H9 (cell line): ENCODE results near the gene SLAMF7. TPM values are rescaled to one million over a fixed set of nuclear protein-coding genes. Genes with fewer than 3 reads are reported as not detected.

ENCODE experiments used
- DNase-seq: peaks from one replicate; pipeline ENCODE4 v3.0.0-alpha.2; 2017
- H2AFZ ChIP-seq: one replicate; pipeline ENCODE4 v1.6.1; 2013; ENCODE audit warnings: mild to moderate bottlenecking, low read length, control low read depth, moderate library complexity
- H2AK5ac ChIP-seq: 2 replicates; pipeline ENCODE4 v1.6.1; 2013; ENCODE audit warnings: low read length, control low read depth, mixed read lengths; ENCODE audit not compliant: insufficient read length
- H2BK120ac ChIP-seq: one replicate; pipeline ENCODE4 v1.6.1; 2013; ENCODE audit warnings: low read depth, mild to moderate bottlenecking, low read length, control low read depth, inconsistent platforms; ENCODE audit not compliant: poor library complexity, severe bottlenecking
- H2BK12ac ChIP-seq: 2 replicates; pipeline ENCODE4 v1.6.1; 2013; ENCODE audit warnings: low read length, control low read depth, mixed read lengths, low read depth; ENCODE audit not compliant: insufficient read length
- H2BK15ac ChIP-seq: 2 replicates; pipeline ENCODE4 v1.6.1; 2013; ENCODE audit warnings: low read depth, low read length, control low read depth
- H2BK20ac ChIP-seq: one replicate; pipeline ENCODE4 v1.6.1; 2013; ENCODE audit warnings: low read depth, mild to moderate bottlenecking, low read length, control low read depth, inconsistent platforms; ENCODE audit not compliant: poor library complexity, severe bottlenecking
- H2BK5ac ChIP-seq: 2 replicates; pipeline ENCODE4 v1.6.1; 2013; ENCODE audit warnings: low read length, control low read depth, mixed read lengths; ENCODE audit not compliant: insufficient read length
- H3K14ac ChIP-seq: 2 replicates; pipeline ENCODE4 v1.6.1; 2013; ENCODE audit warnings: low read length, control low read depth; ENCODE audit not compliant: insufficient read depth
- H3K18ac ChIP-seq: 2 replicates; pipeline ENCODE4 v1.6.1; 2013; ENCODE audit warnings: low read depth, mild to moderate bottlenecking, mixed read lengths, low read length, control low read depth; ENCODE audit not compliant: insufficient read length
- H3K23ac ChIP-seq: 2 replicates; pipeline ENCODE4 v1.6.1; 2013; ENCODE audit warnings: low read length, control low read depth, mixed read lengths, low read depth; ENCODE audit not compliant: insufficient read length
- H3K23me2 ChIP-seq: 2 replicates; pipeline ENCODE4 v1.6.1; 2013; ENCODE audit warnings: low read depth, mild to moderate bottlenecking, mixed read lengths, low read length, control low read depth; ENCODE audit not compliant: insufficient read length, poor library complexity, severe bottlenecking
- H3K27ac ChIP-seq: 2 replicates; pipeline ENCODE4 v1.5.1; 2013; ENCODE audit warnings: low read length, control low read depth, mixed read lengths, low read depth; ENCODE audit not compliant: insufficient read length
- H3K27me3 ChIP-seq: 2 replicates; pipeline ENCODE4 v1.6.1; 2013; ENCODE audit warnings: low read length, control low read depth, inconsistent platforms; ENCODE audit not compliant: insufficient read depth
- H3K4ac ChIP-seq: 2 replicates; pipeline ENCODE4 v1.6.1; 2013; ENCODE audit warnings: low read depth, mild to moderate bottlenecking, control low read depth, inconsistent platforms, low read length, moderate library complexity
- H3K4me1 ChIP-seq: 2 replicates; pipeline ENCODE4 v1.6.1; 2013; ENCODE audit warnings: low read length, control low read depth, inconsistent platforms; ENCODE audit not compliant: insufficient read depth
- H3K4me2 ChIP-seq: 2 replicates; pipeline ENCODE4 v1.6.1; 2013; ENCODE audit warnings: low read length, control low read depth, mixed read lengths; ENCODE audit not compliant: insufficient read length, insufficient read depth
- H3K56ac ChIP-seq: 2 replicates; pipeline ENCODE4 v1.6.1; 2013; ENCODE audit warnings: low read depth, mild to moderate bottlenecking, mixed read lengths, low read length, control low read depth; ENCODE audit not compliant: insufficient read length
- H3K79me1 ChIP-seq: 2 replicates; pipeline ENCODE4 v1.6.1; 2013; ENCODE audit warnings: low read depth, mild to moderate bottlenecking, moderate library complexity, low read length, control low read depth, inconsistent platforms; ENCODE audit not compliant: insufficient read depth, poor library complexity, severe bottlenecking
- H3K79me2 ChIP-seq: 2 replicates; pipeline ENCODE4 v1.6.1; 2013; ENCODE audit warnings: low read length, control low read depth, inconsistent platforms; ENCODE audit not compliant: insufficient read depth
- H3K9ac ChIP-seq: 2 replicates; pipeline ENCODE4 v1.6.1; 2013; ENCODE audit warnings: low read length, control low read depth, mixed read lengths; ENCODE audit not compliant: insufficient read length; ENCODE audit errors: extremely low read depth
- H3K9me3 ChIP-seq: one replicate; pipeline ENCODE4 v1.6.1; 2013; ENCODE audit warnings: low read depth, low read length, inconsistent platforms; ENCODE audit not compliant: control insufficient read depth
- H3T11ph ChIP-seq: one replicate; pipeline ENCODE4 v1.6.1; 2013; ENCODE audit warnings: mild to moderate bottlenecking, low read length, control low read depth, inconsistent platforms
- H4K20me1 ChIP-seq: one replicate; pipeline ENCODE4 v1.6.1; 2013; ENCODE audit not compliant: control insufficient read depth, insufficient read length, insufficient read depth
- H4K5ac ChIP-seq: 2 replicates; pipeline ENCODE4 v1.6.1; 2013; ENCODE audit warnings: low read depth, mild to moderate bottlenecking, mixed read lengths, low read length, control low read depth; ENCODE audit not compliant: insufficient read length
- H4K8ac ChIP-seq: replicated peaks from 2 replicates; pipeline ENCODE4 v1.6.1; 2013; ENCODE audit warnings: low read length, control low read depth, mixed read lengths, low read depth; ENCODE audit not compliant: insufficient read length
- H4K91ac ChIP-seq: 2 replicates; pipeline ENCODE4 v1.6.1; 2013; ENCODE audit warnings: low read depth, mild to moderate bottlenecking, moderate library complexity, mixed read lengths, low read length, control low read depth; ENCODE audit not compliant: insufficient read length
- H3K27ac Mint-ChIP-seq, 3 experiments: 2 replicates in 2 of 3; 3 replicates in 1 of 3; pipeline ENCODE4 v1.8.0; 2020 to 2021; ENCODE audit warnings: mixed read lengths in 3 of 3, mild to moderate bottlenecking in 1 of 3, moderate library complexity in 1 of 3
- H3K27me3 Mint-ChIP-seq: 2 replicates; pipeline ENCODE4 v1.8.0; 2021; ENCODE audit warnings: low read depth, mild to moderate bottlenecking, moderate library complexity, mixed read lengths
- H3K36me3 Mint-ChIP-seq, 3 experiments: 2 replicates in 2 of 3; 3 replicates in 1 of 3; pipeline ENCODE4 v1.8.0; 2020 to 2021; ENCODE audit warnings: low read depth in 3 of 3, mixed read lengths in 3 of 3; ENCODE audit not compliant: insufficient read depth in 1 of 3
- H3K4me1 Mint-ChIP-seq, 2 experiments: 2 replicates each; pipeline ENCODE4 v1.8.0; 2020; ENCODE audit warnings: mixed read lengths in 2 of 2
- H3K4me3 Mint-ChIP-seq, 2 experiments: 2 replicates in 1 of 2; 3 replicates in 1 of 2; pipeline ENCODE4 v1.8.0; 2020 to 2021; ENCODE audit warnings: mild to moderate bottlenecking in 2 of 2, mixed read lengths in 2 of 2, moderate library complexity in 1 of 2
- H3K9me3 Mint-ChIP-seq, 2 experiments: 2 replicates in 1 of 2; 3 replicates in 1 of 2; pipeline ENCODE4 v1.8.0; 2020; ENCODE audit warnings: mild to moderate bottlenecking in 2 of 2, mixed read lengths in 2 of 2, moderate library complexity in 1 of 2
- CTCF ChIP-seq: fragments of 200-600 bp; sonication (generic); conservative IDR thresholded peaks from 3 replicates; pipeline ENCODE4 v1.8.0; 2021; ENCODE audit warnings: antibody characterized with exemption, mild to moderate bottlenecking
- WGBS: extraction: QIAGEN DNeasy Blood & Tissue Kit; methylation state at CpG from one replicate; pipeline ENCODE4 v1.1.7; 2013; ENCODE audit warnings: missing lambda C conversion rate, low lambda C conversion rate, mixed read lengths; ENCODE audit not compliant: insufficient read length; ENCODE audit errors: extremely low coverage; 5-methylcytosine and 5-hydroxymethylcytosine counted together
- total RNA-seq: library from RNA; stranded (reverse); gene quantifications from 2 replicates; pipeline ENCODE4 v1.2.1, GENCODE V29; 2021

The SLAMF7 gene
- total RNA-seq, 1 experiment from 2014 or later = not detected

DNA sequence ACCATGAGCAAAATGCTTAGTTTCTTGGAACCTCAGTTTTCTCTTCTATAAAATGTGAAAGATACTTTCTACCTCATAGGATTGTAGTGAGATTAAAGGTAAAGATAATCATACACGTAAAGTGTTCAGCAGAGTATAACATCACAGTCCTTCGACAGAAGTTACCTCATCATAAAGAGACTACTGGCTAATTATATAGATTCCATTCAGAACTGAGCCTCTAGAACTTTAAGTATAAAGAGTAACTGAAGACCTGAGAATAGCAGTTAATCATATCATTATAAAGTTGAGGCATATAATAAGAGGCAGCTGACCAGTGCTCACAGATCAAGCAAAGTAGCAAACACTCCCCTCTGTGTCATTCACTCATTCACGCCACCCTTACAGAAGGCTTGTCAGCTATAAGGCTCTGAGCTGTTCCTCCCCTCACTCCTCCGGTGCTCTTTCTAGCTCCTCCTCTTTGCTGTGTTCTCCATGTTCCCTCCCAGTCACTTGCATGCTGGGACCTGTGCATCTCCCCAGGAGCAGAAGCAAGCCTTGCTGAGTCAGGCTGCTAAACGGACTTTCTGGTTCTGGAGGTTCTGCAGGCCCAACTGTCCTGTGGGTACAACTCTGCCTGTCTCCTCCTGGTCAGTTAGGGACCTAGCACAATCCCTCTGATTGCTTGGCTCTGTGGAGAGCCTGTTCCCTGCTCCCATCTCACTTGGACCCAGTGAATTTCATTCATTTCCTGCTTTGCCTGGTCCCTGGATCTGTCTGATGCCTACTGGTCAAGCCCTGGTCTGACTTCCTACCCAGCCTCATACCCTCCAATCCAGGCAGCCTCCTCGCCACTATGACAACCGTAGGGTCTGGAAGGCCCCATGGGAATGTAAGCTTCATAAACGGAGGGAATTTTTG is 28.6 kb downstream of the SLAMF7 start:
- Histone ChIP-seq H3K4me2 (no peak overlapping the region), H4K8ac (no peak overlapping the region), H3K27ac (no peak overlapping the region), H3K4ac (no peak overlapping the region), H3K14ac (no peak overlapping the region), H2BK12ac (no peak overlapping the region), H3K23me2 (no peaks in the 10 kb centered on the region), H3K79me2 (no peaks in the 10 kb centered on the region), H3K27me3 (no peaks in the 10 kb centered on the region), H3K79me1 (no peaks in the 10 kb centered on the region), H3K18ac (no peak overlapping the region), H2AFZ (no peak overlapping the region), H2BK20ac (no peak overlapping the region), H4K20me1 (no peaks in the 10 kb centered on the region), H4K91ac (no peak overlapping the region), H3K23ac (no peak overlapping the region), H4K5ac (no peak overlapping the region), H3K4me1 (no peaks in the 10 kb centered on the region), H3T11ph (no peak overlapping the region), H2BK120ac (no peak overlapping the region), H2AK5ac (no peak overlapping the region), H2BK15ac (no peak overlapping the region), H2BK5ac (no peak overlapping the region), H3K9me3 (no peaks in the 10 kb centered on the region), H3K56ac (no peak overlapping the region), H3K9ac (no peak overlapping the region)
- Mint-ChIP-seq H3K9me3 (peaks cover 0 to 3% of the 10 kb centered on the region in 2 experiments; a peak in 1 of 5 replicates), H3K27ac (no peak overlapping the region; a peak in 1 of 7 replicates), H3K4me1 (peaks cover 10 to 11% of the 10 kb centered on the region in 2 experiments), H3K4me3 (no peak overlapping the region), H3K36me3 (no peaks in the 10 kb centered on the region), H3K27me3 (no peaks in the 10 kb centered on the region)
- WGBS = no CpG with 5 or more reads among the region's 8 CpGs
- no peak for TF ChIP-seq CTCF
- DNase-seq = no peak
